Chondrocyte (in vitro differentiated cells): ENCODE data around the gene SLC35A1. TPM values are rescaled to one million over a fixed set of nuclear protein-coding genes. Genes with fewer than 3 reads are reported as not detected.
"Not testable (repeated sequence)": the region's sequence is repeated elsewhere in the genome, so short reads cannot be mapped to it uniquely, and the experiment has no call there.

Experiments
- DNase-seq: peaks from one replicate; pipeline ENCODE4 v3.0.0; 2021; ENCODE audit warnings: mixed read lengths, low spot score
- H3K27ac Mint-ChIP-seq: one replicate; pipeline ENCODE4 v1.8.0; 2021; ENCODE audit warnings: mild to moderate bottlenecking, moderate library complexity, mixed read lengths; ENCODE audit not compliant: unreplicated experiment
- H3K27me3 Mint-ChIP-seq: 2 replicates; pipeline ENCODE4 v1.8.0; 2021; ENCODE audit warnings: low read depth, mixed read lengths
- H3K36me3 Mint-ChIP-seq: 2 replicates; pipeline ENCODE4 v1.8.0; 2021; ENCODE audit warnings: low read depth, mixed read lengths
- H3K4me1 Mint-ChIP-seq: 2 replicates; pipeline ENCODE4 v1.8.0; 2021; ENCODE audit warnings: low read depth, mild to moderate bottlenecking, mixed read lengths
- H3K4me3 Mint-ChIP-seq: one replicate; pipeline ENCODE4 v1.8.0; 2021; ENCODE audit warnings: mild to moderate bottlenecking, moderate library complexity, mixed read lengths; ENCODE audit not compliant: unreplicated experiment
- H3K9me3 Mint-ChIP-seq: 2 replicates; pipeline ENCODE4 v1.8.0; 2021; ENCODE audit warnings: low read depth, mixed read lengths
- CTCF ChIP-seq: fragments of 200-600 bp; sonication (generic); IDR thresholded peaks from 2 replicates; pipeline ENCODE4 v1.5.0; 2021; ENCODE audit warnings: antibody characterized with exemption, mild to moderate bottlenecking, moderate library complexity
- total RNA-seq: library from RNA; stranded (reverse); gene quantifications from 3 replicates; pipeline ENCODE4 v1.2.1, GENCODE V29; 2021

SLC35A1 gene
- total RNA-seq, 1 donor from 2014 or later, result 16.8 TPM

- H3K9me3 Mint-ChIP-seq, result peaks cover 4% of the 10 kb centered on the region
- no peak for TF ChIP-seq CTCF
- H3K27me3 Mint-ChIP-seq, result no peaks in the 10 kb centered on the region
- H3K36me3 Mint-ChIP-seq, result peaks cover 10% of the 10 kb centered on the region
- DNase-seq, result no peak
- no peak overlapping the region for H3K27ac Mint-ChIP-seq
- H3K4me1 Mint-ChIP-seq, result peaks cover 9% of the 10 kb centered on the region
- H3K4me3 Mint-ChIP-seq, result no peak overlapping the region
These were observed 9.6 kb downstream of the SLC35A1 start for GRCh38 chr6:87482366-87482765.

GRCh38 chr6:87483929-87484328, 11.2 kb downstream of the SLC35A1 start:
- H3K27me3 Mint-ChIP-seq, result no peaks in the 10 kb centered on the region
- peak overlapping the region; percentile 56 for H3K27ac Mint-ChIP-seq
- peaks cover 9% of the 10 kb centered on the region for H3K4me1 Mint-ChIP-seq
- TF ChIP-seq CTCF, result peak; percentile 62
- no peak for DNase-seq
- peaks cover 4% of the 10 kb centered on the region for H3K9me3 Mint-ChIP-seq
- H3K4me3 Mint-ChIP-seq, result no peak overlapping the region
- H3K36me3 Mint-ChIP-seq, result peaks cover 5% of the 10 kb centered on the region

DNA sequence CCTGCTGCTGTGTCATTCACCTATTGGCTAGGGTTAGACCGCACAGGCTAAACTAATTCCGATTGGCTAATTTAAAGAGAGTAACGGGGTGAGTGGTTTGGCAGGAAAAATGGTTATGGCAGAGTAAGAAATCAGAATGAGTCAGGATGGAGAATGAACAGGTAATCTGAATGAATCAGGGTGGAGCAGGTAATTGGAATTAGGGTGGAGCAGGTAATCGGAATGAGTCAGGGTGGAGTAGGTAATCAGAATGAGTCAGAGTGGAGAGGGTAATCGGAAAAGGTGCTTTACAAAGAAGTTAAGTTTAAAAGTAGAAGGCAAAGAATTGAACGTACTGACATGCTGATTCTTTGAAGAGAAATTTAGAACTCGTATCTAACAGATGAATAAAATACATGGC, 11.7 kb downstream of the SLC35A1 start:
- TF ChIP-seq CTCF, result no peak
- Mint-ChIP-seq H3K27ac (peak overlapping the region; percentile 42), H3K27me3 (no peaks in the 10 kb centered on the region)

GRCh38 chr6:87487555-87487954, 14.8 kb downstream of the SLC35A1 start:
- H3K27ac Mint-ChIP-seq, result no peak overlapping the region

More for the DNA sequence above, 11.7 kb downstream of the SLC35A1 start:
- Mint-ChIP-seq H3K36me3 (peaks cover 5% of the 10 kb centered on the region), H3K9me3 (peaks cover 4% of the 10 kb centered on the region), H3K4me3 (no peak overlapping the region), H3K4me1 (peaks cover 9% of the 10 kb centered on the region)
- no peak for DNase-seq

DNA sequence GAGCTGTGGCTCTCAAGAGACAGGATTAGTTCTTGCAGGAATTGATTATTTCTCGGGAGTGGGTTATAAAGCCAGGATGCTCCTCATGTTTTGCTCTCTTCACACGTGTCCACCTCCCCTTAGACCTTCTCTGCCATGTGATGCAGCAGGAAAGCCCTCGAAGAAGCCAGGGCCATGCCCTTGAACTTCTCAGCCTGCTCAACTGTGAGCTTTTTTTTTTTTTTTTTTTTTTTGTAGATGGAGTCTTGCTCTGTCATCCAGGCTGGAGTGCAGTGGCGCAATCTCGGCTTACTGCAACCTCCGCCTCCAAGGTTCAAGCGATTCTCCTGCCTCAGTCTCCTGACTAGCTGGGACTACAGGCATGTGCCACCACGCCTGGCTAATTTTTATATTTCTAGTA, 16.6 kb downstream of the SLC35A1 start:
- DNase-seq, H3K4me1 Mint-ChIP-seq, H3K36me3 Mint-ChIP-seq, H3K27me3 Mint-ChIP-seq, H3K27ac Mint-ChIP-seq, H3K9me3 Mint-ChIP-seq, H3K4me3 Mint-ChIP-seq: not testable (repeated sequence)

More at GRCh38 chr6:87487555-87487954, 14.8 kb downstream of the SLC35A1 start:
- peaks cover 4% of the 10 kb centered on the region for H3K9me3 Mint-ChIP-seq
- TF ChIP-seq CTCF, result no peak
- no peak overlapping the region for H3K4me3 Mint-ChIP-seq
- peaks cover 9% of the 10 kb centered on the region for H3K4me1 Mint-ChIP-seq
- no peaks in the 10 kb centered on the region for H3K27me3 Mint-ChIP-seq
- H3K36me3 Mint-ChIP-seq, result peaks cover 5% of the 10 kb centered on the region
- DNase-seq, result no peak

- TF ChIP-seq CTCF, result no peak
- no peak for DNase-seq
- no peaks in the 10 kb centered on the region for H3K4me1 Mint-ChIP-seq
- H3K9me3 Mint-ChIP-seq, result no peaks in the 10 kb centered on the region
- H3K27me3 Mint-ChIP-seq, result no peaks in the 10 kb centered on the region
- H3K36me3 Mint-ChIP-seq, result peaks cover 2% of the 10 kb centered on the region
- H3K4me3 Mint-ChIP-seq, result no peak overlapping the region
- no peak overlapping the region for H3K27ac Mint-ChIP-seq
These were observed 22.1 kb downstream of the SLC35A1 start for GRCh38 chr6:87494761-87495422.
